SK-N-SH (cell line): ENCODE results near the gene PLCB1. TPM values are rescaled to one million over a fixed set of nuclear protein-coding genes. Genes with fewer than 3 reads are reported as not detected.
A peak's percentile ranks its signal among the peaks of the same experiment; 100 is the strongest.

Source experiments
- CTCF ChIA-PET: fragments of 300-600, 350-600 bp; formaldehyde crosslinking; extraction: SDS; loops from one replicate; lab custom pipeline; 2021; lab: Yijun Ruan, JAX
- POLR2A ChIA-PET: fragments of 350-600 bp; sonication (Branson Sonifier 250); formaldehyde crosslinking; extraction: SDS; loops from one replicate; lab custom pipeline; 2020; ENCODE audit warnings: antibody characterized with exemption, inconsistent platforms; lab: Yijun Ruan, JAX
- DNase-seq: peaks from one replicate; pipeline ENCODE4 v3.0.0; 2012
- H2AFZ ChIP-seq: fragments of 200-600 bp; sonication (generic); 2 replicates; pipeline ENCODE4 v1.8.1; 2016; ENCODE audit warnings: antibody characterized with exemption, mild to moderate bottlenecking, low read depth
- H3F3A ChIP-seq: fragments of 200-600 bp; sonication (generic); replicated peaks from 2 replicates; pipeline ENCODE3; 2016; ENCODE audit warnings: antibody characterized with exemption, mild to moderate bottlenecking; ENCODE audit not compliant: insufficient read depth
- H3K27ac ChIP-seq, 2 experiments: fragments of 200-500 bp in 1 of 2; fragments of 200-600 bp in 1 of 2; sonication (Bioruptor generic) in 1 of 2; sonication (generic), shearing (Covaris generic) in 1 of 2; 2 replicates each; pipeline versions ENCODE4 v1.5.1 to v1.6.1; 2014 to 2016; ENCODE audit warnings: low read depth in 2 of 2, inconsistent platforms in 1 of 2, low read length in 1 of 2, mild to moderate bottlenecking in 1 of 2, mixed read lengths in 1 of 2
- H3K27me3 ChIP-seq: fragments of 200-600 bp; sonication (generic), shearing (Covaris generic); 2 replicates; pipeline ENCODE4 v1.6.1; 2016; ENCODE audit warnings: mixed run types; ENCODE audit not compliant: insufficient read depth
- H3K36me3 ChIP-seq, 2 experiments: fragments of 200-500 bp in 1 of 2; fragments of 200-600 bp in 1 of 2; sonication (Bioruptor generic) in 1 of 2; sonication (generic) in 1 of 2; replicated peaks in 1 of 2; 2 replicates each; pipeline versions ENCODE3 to v1.5.1; 2014 to 2016; ENCODE audit warnings: low read length in 1 of 2, mild to moderate bottlenecking in 1 of 2; ENCODE audit not compliant: insufficient read depth in 2 of 2, control insufficient read depth in 1 of 2
- H3K4me1 ChIP-seq, 2 experiments: fragments of 200-500 bp in 1 of 2; fragments of 200-600 bp in 1 of 2; sonication (Bioruptor generic) in 1 of 2; sonication (generic), shearing (Covaris generic) in 1 of 2; 2 replicates each; pipeline versions ENCODE4 v1.5.1 to v1.6.1; 2014 to 2016; ENCODE audit warnings: low read depth in 1 of 2, low read length in 1 of 2, mixed run types in 1 of 2; ENCODE audit not compliant: insufficient read depth in 2 of 2, control insufficient read depth in 1 of 2
- H3K4me2 ChIP-seq: fragments of 200-600 bp; sonication (generic), shearing (Covaris generic); 2 replicates; pipeline ENCODE4 v1.6.1; 2017; ENCODE audit warnings: mixed run types
- H3K4me3 ChIP-seq, 2 experiments: fragments of 200-500 bp in 1 of 2; fragments of 200-600 bp in 1 of 2; sonication (Bioruptor generic) in 1 of 2; sonication (generic), shearing (Covaris generic) in 1 of 2; 2 replicates each; pipeline versions ENCODE4 v1.5.1 to v1.8.1; 2014 to 2016; ENCODE audit warnings: low read depth in 2 of 2, inconsistent platforms in 1 of 2, low read length in 1 of 2, mild to moderate bottlenecking in 1 of 2, mixed read lengths in 1 of 2, moderate library complexity in 1 of 2
- H3K79me2 ChIP-seq: fragments of 200-600 bp; sonication (generic); 2 replicates; pipeline ENCODE4 v1.8.1; 2017; ENCODE audit warnings: mild to moderate bottlenecking; ENCODE audit not compliant: insufficient read depth
- H3K9ac ChIP-seq: fragments of 200-600 bp; sonication (generic); 2 replicates; pipeline ENCODE4 v1.6.1; 2017; ENCODE audit warnings: mixed run types
- H3K9me2 ChIP-seq: fragments of 200-600 bp; sonication (generic); 2 replicates; pipeline ENCODE4 v1.6.1; 2017; ENCODE audit warnings: mixed run types
- H3K9me3 ChIP-seq: fragments of 200-600 bp; sonication (generic); 2 replicates; pipeline ENCODE4 v1.6.1; 2017; ENCODE audit warnings: mixed run types, mild to moderate bottlenecking, moderate library complexity
- H4K20me1 ChIP-seq: fragments of 200-600 bp; sonication (generic); 2 replicates; pipeline ENCODE4 v1.6.1; 2017; ENCODE audit warnings: mild to moderate bottlenecking, mixed run types; ENCODE audit not compliant: insufficient read depth
- CTCF ChIP-seq: fragments of 200-600 bp; sonication (generic); IDR thresholded peaks from 2 replicates; pipeline ENCODE4 v1.6.1; 2017; ENCODE audit warnings: antibody characterized with exemption, mild to moderate bottlenecking, moderate library complexity
- EP300 ChIP-seq, 2 experiments: IDR thresholded peaks; 2 replicates each; pipeline versions ENCODE4 v1.4.0 to v1.6.1; 2012; ENCODE audit warnings: borderline replicate concordance in 1 of 2, low read depth in 1 of 2, low read length in 1 of 2
- EZH2phosphoT487 ChIP-seq: fragments of 200-600 bp; sonication (generic); IDR thresholded peaks from 2 replicates; pipeline ENCODE4 v1.6.1; 2017; ENCODE audit warnings: low read depth, mixed run types, mild to moderate bottlenecking, antibody characterized with exemption, moderate library complexity, borderline replicate concordance
- FOSL2 ChIP-seq: IDR thresholded peaks from 2 replicates; pipeline ENCODE4 v1.4.0; 2012; ENCODE audit warnings: low read depth, mild to moderate bottlenecking, moderate library complexity, borderline replicate concordance
- IRF3 ChIP-seq: fragments of 150-350 bp; IDR thresholded peaks from 2 replicates; pipeline ENCODE4 v1.6.1; 2016; ENCODE audit warnings: mild to moderate bottlenecking, low read depth, low read length
- JUND ChIP-seq: IDR thresholded peaks from 2 replicates; pipeline ENCODE4 v1.4.0; 2012
- MAX ChIP-seq: IDR thresholded peaks from 2 replicates; pipeline ENCODE4 v1.4.0; 2012; ENCODE audit warnings: low read depth
- MEF2A ChIP-seq: IDR thresholded peaks from 2 replicates; pipeline ENCODE4 v1.4.0; 2012; ENCODE audit warnings: low read depth, borderline replicate concordance
- NFIC ChIP-seq: IDR thresholded peaks from 2 replicates; pipeline ENCODE4 v1.4.0; 2012; ENCODE audit warnings: borderline replicate concordance
- NRF1 ChIP-seq: IDR thresholded peaks from 2 replicates; pipeline ENCODE4 v1.6.1; 2012; ENCODE audit warnings: low read depth, mild to moderate bottlenecking, low read length
- PBX3 ChIP-seq: IDR thresholded peaks from 2 replicates; pipeline ENCODE4; 2012
- POLR2AphosphoS5 ChIP-seq: IDR thresholded peaks from 2 replicates; pipeline ENCODE4 v1.6.1; 2012; ENCODE audit warnings: low read depth, low read length
- RAD21 ChIP-seq: IDR thresholded peaks from 2 replicates; pipeline ENCODE4 v1.6.1; 2012; ENCODE audit warnings: mild to moderate bottlenecking, low read length
- RFX5 ChIP-seq: IDR thresholded peaks from 2 replicates; pipeline ENCODE4 v1.6.1; 2012; ENCODE audit warnings: mild to moderate bottlenecking, improper control_type of control experiment, low read length
- SIN3A ChIP-seq: IDR thresholded peaks from 2 replicates; pipeline ENCODE4 v1.6.1; 2012; ENCODE audit warnings: low read depth, mild to moderate bottlenecking, low read length, moderate library complexity, borderline replicate concordance
- SMC3 ChIP-seq: IDR thresholded peaks from 2 replicates; pipeline ENCODE4 v1.6.1; 2012; ENCODE audit warnings: low read depth, low read length, improper control_type of control experiment
- TCF12 ChIP-seq: IDR thresholded peaks from 2 replicates; pipeline ENCODE4 v1.4.0; 2012
- TEAD4 ChIP-seq: IDR thresholded peaks from 2 replicates; pipeline ENCODE4 v1.4.0; 2012; ENCODE audit warnings: mild to moderate bottlenecking, borderline replicate concordance; ENCODE audit not compliant: insufficient read depth
- USF1 ChIP-seq: IDR thresholded peaks from 2 replicates; pipeline ENCODE4 v1.4.0; 2012; ENCODE audit warnings: low read depth, borderline replicate concordance
- USF2 ChIP-seq: fragments of 150-350 bp; IDR thresholded peaks from 2 replicates; pipeline ENCODE4 v1.6.1; 2017; ENCODE audit warnings: antibody characterized with exemption, low read length, low read depth, borderline replicate concordance
- ZBTB33 ChIP-seq: IDR thresholded peaks from 2 replicates; pipeline ENCODE4 v1.4.0; 2012; ENCODE audit warnings: low read depth, borderline replicate concordance
- WGBS: methylation state at CpG from one replicate; pipeline ENCODE4 v1.1.6; 2017; ENCODE audit warnings: low lambda C conversion rate; 5-methylcytosine and 5-hydroxymethylcytosine counted together
- polyA plus RNA-seq, 3 experiments: library from polyadenylated mRNA; depleted of rRNA; stranded (reverse); fragments of >200 nt; gene quantifications; 2 replicates each; pipeline ENCODE4 v1.2.3, GENCODE V29; 2012

The PLCB1 gene
- polyA plus RNA-seq, 1 of the 3 experiments (the other 2 are of a cell fraction): 10.5 TPM

GRCh38 chr20:8221887-8222419 lies 89.9 kb downstream of the PLCB1 start (continued):
- TF ChIP-seq TCF12: no peak

- Histone ChIP-seq H3K27me3 (no peaks in the 10 kb centered on the region), H3K36me3 (peaks cover 0 to 7% of the 10 kb centered on the region in 2 experiments), H3F3A (peaks cover 38% of the 10 kb centered on the region), H3K4me2 (peak overlapping the region; percentile 61), H4K20me1 (no peaks in the 10 kb centered on the region), H3K79me2 (peaks cover 27% of the 10 kb centered on the region), H3K4me1 (peaks cover 3 to 17% of the 10 kb centered on the region in 2 experiments), H3K4me3 (peak overlapping the region in 1 of 2 experiments; percentile 9; a peak in 2 of 4 replicates), H3K9me2 (no peaks in the 10 kb centered on the region), H3K9me3 (no peaks in the 10 kb centered on the region), H3K9ac (peak overlapping the region; percentile 58; the same call in 1 of the 2 replicates), H2AFZ (peak overlapping the region; percentile 35; the same call in 1 of the 2 replicates), H3K27ac (peak overlapping the region; percentile 62 to 97; a peak in 3 of 4 replicates)
- CTCF ChIA-PET: no interaction called here
- DNase-seq: no peak
- WGBS: 13% methylated on average over 2 of the region's 2 CpGs
- POLR2A ChIA-PET: no interaction called here
- TF ChIP-seq SIN3A: no peak
- TF ChIP-seq EZH2phosphoT487: no peak
- TF ChIP-seq POLR2AphosphoS5: no peak
- TF ChIP-seq NRF1: no peak
- no peak for TF ChIP-seq SMC3
- no peak for TF ChIP-seq USF2
- TF ChIP-seq USF1: no peak
- no peak for TF ChIP-seq NFIC
- TF ChIP-seq PBX3: no peak
- TF ChIP-seq MEF2A: no peak
- TF ChIP-seq EP300 (IDR thresholded peaks at IDR 0.05; ENCODE audit: borderline replicate concordance in 1 of 2, low read depth in 1 of 2, low read length in 1 of 2): peak in 1 of 2 experiments; percentile 34; a peak in 1 of 4 replicates
- TF ChIP-seq FOSL2: peak; percentile 62; the same call in 1 of the 2 replicates
- peak; percentile 26; the same call in 1 of the 2 replicates for TF ChIP-seq TCF12
- peak; percentile 46; the same call in 1 of the 2 replicates for TF ChIP-seq TEAD4
- TF ChIP-seq RFX5: no peak
- TF ChIP-seq CTCF: no peak
- TF ChIP-seq ZBTB33: no peak
- TF ChIP-seq JUND: peak; percentile 60
- no peak for TF ChIP-seq IRF3
- TF ChIP-seq MAX: no peak
- no peak for TF ChIP-seq RAD21
Observed at GRCh38 chr20:8223091-8223870, 91.2 kb downstream of the PLCB1 start.
